Ovary (tissue), 3 donors: ENCODE data around the gene KRTAP5-2.

Source experiments
- CTCF ChIP-seq, 3 donors: fragments of 450-650 bp in 2 of 3; fragments of 200-600 bp in 1 of 3; IDR thresholded peaks; one replicate each; pipeline versions ENCODE4 v1.5.1 to v1.8.0; 2016 to 2022; ENCODE audit warnings: antibody characterized with exemption in 3 of 3, mild to moderate bottlenecking in 1 of 3
- EP300 ChIP-seq: sonication (generic); formaldehyde crosslinking; IDR thresholded peaks from one replicate; pipeline ENCODE4 v1.6.1; 2017; ENCODE audit warnings: antibody characterized with exemption
- POLR2A ChIP-seq: fragments of 450-650 bp; IDR thresholded peaks from one replicate; pipeline ENCODE4 v1.6.1; 2017; ENCODE audit warnings: antibody characterized with exemption, mild to moderate bottlenecking, moderate library complexity
- donor health status: DM: no; HTN: no; CAD: no.

- no peak for TF ChIP-seq EP300
- no peak for TF ChIP-seq POLR2A
- TF ChIP-seq CTCF (IDR thresholded peaks at IDR 0.05): no peak
Observed at GRCh38 chr11:1561955-1562354, 36.1 kb downstream of the KRTAP5-2 start.
